Measurements from ENCODE around the gene CENPA. TPM values are rescaled to one million over a fixed set of nuclear protein-coding genes. Genes with fewer than 3 reads are reported as not detected.

CENPA gene
- total RNA-seq, 1 experiment from 2014 or later: 45.8 TPM

GRCh38 chr2:26809211-26809610 is 23.4 kb downstream of the CENPA start:
- no TSS peak for BruUV-seq (replicated peaks)
- peaks cover 0 to 21% of the 10 kb centered on the region in 2 experiments; a peak in 2 of 4 replicates for H3K4me1 ChIP-seq (ENCODE audit: control insufficient read depth in 1 of 2, insufficient read depth in 2 of 2, low read length in 2 of 2)
- no peak overlapping the region for H2AFZ ChIP-seq (ENCODE audit: low read depth, low read length, poor library complexity, severe bottlenecking)
- no peaks in the 10 kb centered on the region for H3K9me3 ChIP-seq (ENCODE audit: control insufficient read depth in 1 of 2, insufficient read depth in 1 of 2, low read depth in 1 of 2, low read length in 2 of 2)
- no peak overlapping the region for H3K27ac ChIP-seq (ENCODE audit: low read depth, low read length)
- ChIA-PET RAD21 (ENCODE audit: low non-redundant PET in 1 of 2, low total read pairs in 2 of 2, uncharacterized antibody in 2 of 2, unreplicated experiment in 2 of 2) (no interaction called here), CTCF (no interaction called here), POLR2A (no interaction called here)
- H3K4me2 ChIP-seq (ENCODE audit: low read length): no peak overlapping the region
- ATAC-seq (no peak), DNase-seq (ENCODE audit: low read depth, low spot score) (no peak)
- no peaks in the 10 kb centered on the region for H3K9me2 ChIP-seq (ENCODE audit: insufficient read depth)
- H3K36me3 ChIP-seq (ENCODE audit: control insufficient read depth in 1 of 2, insufficient read depth in 2 of 2, low read length in 2 of 2): no peaks in the 10 kb centered on the region
- no peaks in the 10 kb centered on the region for H3K27me3 ChIP-seq (ENCODE audit: insufficient read depth, low read length)
- H3K79me2 ChIP-seq (ENCODE audit: insufficient read depth, low read length): no peaks in the 10 kb centered on the region
- no peak overlapping the region for H3K4me3 ChIP-seq (replicated peaks in 1 of 2; ENCODE audit: low read depth in 1 of 2, low read length in 2 of 2)
- intact Hi-C loops (cut with micrococcal nuclease): no loop called here
- H4K20me1 ChIP-seq (ENCODE audit: insufficient read depth): no peaks in the 10 kb centered on the region
- H3K9ac ChIP-seq (ENCODE audit: low read length): no peak overlapping the region
- TF ChIP-seq JUND (IDR thresholded peaks at IDR 0.05): no peak
- no peak for TF ChIP-seq SIN3A (IDR thresholded peaks at IDR 0.05; ENCODE audit: low read depth)

- Histone ChIP-seq H3K9me2 (ENCODE audit: insufficient read depth) (no peaks in the 10 kb centered on the region), H3K4me3 (replicated peaks in 1 of 2; ENCODE audit: low read depth in 1 of 2, low read length in 2 of 2) (no peak overlapping the region), H3K4me2 (ENCODE audit: low read length) (no peak overlapping the region), H4K20me1 (ENCODE audit: insufficient read depth) (no peaks in the 10 kb centered on the region), H2AFZ (ENCODE audit: low read depth, low read length, poor library complexity, severe bottlenecking) (no peak overlapping the region), H3K27ac (ENCODE audit: low read depth, low read length) (no peak overlapping the region), H3K36me3 (ENCODE audit: control insufficient read depth in 1 of 2, insufficient read depth in 2 of 2, low read length in 2 of 2) (no peaks in the 10 kb centered on the region), H3K27me3 (ENCODE audit: insufficient read depth, low read length) (no peaks in the 10 kb centered on the region), H3K79me2 (ENCODE audit: insufficient read depth, low read length) (no peaks in the 10 kb centered on the region), H3K9me3 (ENCODE audit: control insufficient read depth in 1 of 2, insufficient read depth in 1 of 2, low read depth in 1 of 2, low read length in 2 of 2) (no peaks in the 10 kb centered on the region), H3K9ac (ENCODE audit: low read length) (no peak overlapping the region), H3K4me1 (ENCODE audit: control insufficient read depth in 1 of 2, insufficient read depth in 2 of 2, low read length in 2 of 2) (peaks cover 0 to 13% of the 10 kb centered on the region in 2 experiments; a peak in 2 of 4 replicates)
- ATAC-seq (no peak), DNase-seq (ENCODE audit: low read depth, low spot score) (no peak)
- ChIA-PET CTCF (no interaction called here), POLR2A (no interaction called here), RAD21 (ENCODE audit: low non-redundant PET in 1 of 2, low total read pairs in 2 of 2, uncharacterized antibody in 2 of 2, unreplicated experiment in 2 of 2) (no interaction called here)
- no peak for TF ChIP-seq SIN3A (IDR thresholded peaks at IDR 0.05; ENCODE audit: low read depth)
- no TSS peak for BruUV-seq (replicated peaks)
- intact Hi-C loops (cut with micrococcal nuclease): no loop called here
Observed at GRCh38 chr2:26809876-26810577, 24.2 kb downstream of the CENPA start.

- no peak overlapping the region for H3K4me2 ChIP-seq (ENCODE audit: low read length)
- H2AFZ ChIP-seq (ENCODE audit: low read depth, low read length, poor library complexity, severe bottlenecking): no peak overlapping the region
- H3K9me3 ChIP-seq (ENCODE audit: control insufficient read depth in 1 of 2, insufficient read depth in 1 of 2, low read depth in 1 of 2, low read length in 2 of 2): no peaks in the 10 kb centered on the region
- no peak for ATAC-seq
- H3K4me1 ChIP-seq (ENCODE audit: control insufficient read depth in 1 of 2, insufficient read depth in 2 of 2, low read length in 2 of 2): peaks cover 0 to under 1% of the 10 kb centered on the region in 2 experiments; a peak in 1 of 4 replicates
- DNase-seq (ENCODE audit: low read depth, low spot score): no peak
- no peaks in the 10 kb centered on the region for H4K20me1 ChIP-seq (ENCODE audit: insufficient read depth)
- H3K9me2 ChIP-seq (ENCODE audit: insufficient read depth): no peaks in the 10 kb centered on the region
- no TSS peak for BruUV-seq (replicated peaks)
- no peak overlapping the region for H3K4me3 ChIP-seq (replicated peaks in 1 of 2; ENCODE audit: low read depth in 1 of 2, low read length in 2 of 2)
- H3K9ac ChIP-seq (ENCODE audit: low read length): no peak overlapping the region
- CTCF ChIA-PET: no interaction called here
- RAD21 ChIA-PET (ENCODE audit: low non-redundant PET in 1 of 2, low total read pairs in 2 of 2, uncharacterized antibody in 2 of 2, unreplicated experiment in 2 of 2): interaction anchor here in 1 of 2 experiments (0.5 kb wide), 1 partner anchor 457 kb away, joined by 3 read pairs; no protein-coding TSS in a partner anchor
- no peaks in the 10 kb centered on the region for H3K27me3 ChIP-seq (ENCODE audit: insufficient read depth, low read length)
- no peaks in the 10 kb centered on the region for H3K79me2 ChIP-seq (ENCODE audit: insufficient read depth, low read length)
- POLR2A ChIA-PET: no interaction called here
- no peaks in the 10 kb centered on the region for H3K36me3 ChIP-seq (ENCODE audit: control insufficient read depth in 1 of 2, insufficient read depth in 2 of 2, low read length in 2 of 2)
- H3K27ac ChIP-seq (ENCODE audit: low read depth, low read length): no peak overlapping the region
- intact Hi-C loops (cut with micrococcal nuclease): no loop called here
- no peak for TF ChIP-seq JUND (IDR thresholded peaks at IDR 0.05)
- no peak for TF ChIP-seq SP1 (IDR thresholded peaks at IDR 0.05; ENCODE audit: low read depth)
- TF ChIP-seq YY1 (IDR thresholded peaks at IDR 0.05; ENCODE audit: extremely low read depth, insufficient replicate concordance, low read depth, low read length): no peak
- no peak for TF ChIP-seq SRF (IDR thresholded peaks at IDR 0.05; ENCODE audit: low read depth)
- TF ChIP-seq REST (IDR thresholded peaks at IDR 0.05; ENCODE audit: low read depth): no peak
Observed at GRCh38 chr2:26811261-26811660, 25.4 kb downstream of the CENPA start.

All from HCT116 (cell line).